Astrocyte of the spinal cord (primary cell): ENCODE results near the gene TSG101.

ENCODE experiments used
- DNase-seq: peaks from one replicate; pipeline ENCODE4 v3.0.0; 2011; ENCODE audit warnings: low read depth, low spot score
- H3K4me3 ChIP-seq: 2 replicates; pipeline ENCODE4 v1.5.1; 2011; ENCODE audit warnings: low read depth, mild to moderate bottlenecking, low read length, moderate library complexity
- in situ Hi-C: cut with HindIII; loops from 2 replicates; pipeline ENCODE4 v1.10.0; 2017; ENCODE audit warnings: low sequenced_read_pairs
- TF ChIP-seq, protein P1 (sequence below): IDR thresholded peaks from 2 replicates; pipeline ENCODE4 v1.5.1; 2012; ENCODE audit warnings: low read depth, mild to moderate bottlenecking, low read length, inconsistent platforms

TSG101 gene, protein sequence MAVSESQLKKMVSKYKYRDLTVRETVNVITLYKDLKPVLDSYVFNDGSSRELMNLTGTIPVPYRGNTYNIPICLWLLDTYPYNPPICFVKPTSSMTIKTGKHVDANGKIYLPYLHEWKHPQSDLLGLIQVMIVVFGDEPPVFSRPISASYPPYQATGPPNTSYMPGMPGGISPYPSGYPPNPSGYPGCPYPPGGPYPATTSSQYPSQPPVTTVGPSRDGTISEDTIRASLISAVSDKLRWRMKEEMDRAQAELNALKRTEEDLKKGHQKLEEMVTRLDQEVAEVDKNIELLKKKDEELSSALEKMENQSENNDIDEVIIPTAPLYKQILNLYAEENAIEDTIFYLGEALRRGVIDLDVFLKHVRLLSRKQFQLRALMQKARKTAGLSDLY

DNA sequence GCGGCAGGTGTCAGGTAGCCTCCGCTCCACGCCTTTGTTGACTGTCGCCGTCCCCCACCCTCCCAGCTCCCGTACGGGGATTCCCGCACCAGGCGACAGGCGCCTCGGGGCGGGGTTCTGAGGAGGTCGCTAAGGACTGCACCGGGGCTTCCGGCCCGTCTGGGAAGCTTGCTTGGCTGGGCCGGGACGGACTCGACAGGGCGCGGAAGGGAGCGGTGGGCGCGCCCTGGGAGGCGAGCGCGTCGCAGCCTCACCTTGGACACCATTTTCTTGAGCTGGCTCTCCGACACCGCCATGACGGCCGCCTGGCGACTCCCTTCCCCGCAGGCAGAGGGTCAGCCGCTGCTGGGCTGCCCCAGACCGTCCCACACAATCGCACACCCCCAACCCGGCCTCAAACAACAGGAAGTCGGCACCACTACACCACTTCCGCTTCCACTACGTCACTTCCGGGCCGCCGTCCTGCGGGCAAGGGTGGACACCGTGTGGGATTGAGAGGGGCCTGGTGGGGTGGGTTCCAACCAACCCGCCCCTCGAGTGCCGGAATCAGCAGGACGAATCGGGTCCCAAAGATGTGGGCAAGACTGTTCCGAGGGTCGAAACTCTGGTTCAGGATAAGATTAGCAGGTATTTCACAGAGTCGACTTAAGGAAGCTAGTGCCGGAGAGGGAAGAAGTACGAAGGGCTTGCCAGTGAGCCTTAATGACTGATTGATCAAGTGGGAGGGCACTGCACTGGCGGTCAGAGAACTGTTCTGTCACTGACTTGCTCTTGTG, at the start of gene TSG101:
TSS of gene TSG101 (minus strand) at position 422 of the 776 bp plus-strand sequence. CDS start at position 296, 126 bp downstream.
- TF ChIP-seq, protein P1, sequence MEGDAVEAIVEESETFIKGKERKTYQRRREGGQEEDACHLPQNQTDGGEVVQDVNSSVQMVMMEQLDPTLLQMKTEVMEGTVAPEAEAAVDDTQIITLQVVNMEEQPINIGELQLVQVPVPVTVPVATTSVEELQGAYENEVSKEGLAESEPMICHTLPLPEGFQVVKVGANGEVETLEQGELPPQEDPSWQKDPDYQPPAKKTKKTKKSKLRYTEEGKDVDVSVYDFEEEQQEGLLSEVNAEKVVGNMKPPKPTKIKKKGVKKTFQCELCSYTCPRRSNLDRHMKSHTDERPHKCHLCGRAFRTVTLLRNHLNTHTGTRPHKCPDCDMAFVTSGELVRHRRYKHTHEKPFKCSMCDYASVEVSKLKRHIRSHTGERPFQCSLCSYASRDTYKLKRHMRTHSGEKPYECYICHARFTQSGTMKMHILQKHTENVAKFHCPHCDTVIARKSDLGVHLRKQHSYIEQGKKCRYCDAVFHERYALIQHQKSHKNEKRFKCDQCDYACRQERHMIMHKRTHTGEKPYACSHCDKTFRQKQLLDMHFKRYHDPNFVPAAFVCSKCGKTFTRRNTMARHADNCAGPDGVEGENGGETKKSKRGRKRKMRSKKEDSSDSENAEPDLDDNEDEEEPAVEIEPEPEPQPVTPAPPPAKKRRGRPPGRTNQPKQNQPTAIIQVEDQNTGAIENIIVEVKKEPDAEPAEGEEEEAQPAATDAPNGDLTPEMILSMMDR, result no peak
- peak within 1 kb of the TSS; percentile 94 for H3K4me3 ChIP-seq
- DNase-seq, result peak; percentile 93
- in situ Hi-C loops, result no loop called here

DNA sequence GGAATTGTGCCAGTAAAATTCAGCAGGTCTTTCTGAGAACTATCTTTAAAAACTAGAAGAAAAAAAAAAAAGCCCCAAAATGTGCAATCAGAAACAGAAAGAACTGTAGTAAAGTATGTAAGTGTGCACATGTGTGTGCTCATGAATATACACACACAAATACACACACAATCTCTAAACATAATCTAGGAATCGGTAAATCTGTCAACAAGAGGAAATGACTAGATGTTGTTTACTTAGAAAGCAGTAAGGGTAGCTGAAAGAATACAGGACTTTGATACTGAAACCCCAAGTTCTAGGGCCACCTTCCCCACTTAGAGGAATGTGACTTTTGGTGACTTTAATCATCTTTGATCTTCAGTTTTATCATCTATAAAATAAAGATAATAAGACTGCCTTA, 48.6 kb upstream of the TSG101 start:
- no peak for DNase-seq
- TF ChIP-seq, protein P1, result no peak
- no peak overlapping the region for H3K4me3 ChIP-seq
- in situ Hi-C loops, result no loop called here

DNA sequence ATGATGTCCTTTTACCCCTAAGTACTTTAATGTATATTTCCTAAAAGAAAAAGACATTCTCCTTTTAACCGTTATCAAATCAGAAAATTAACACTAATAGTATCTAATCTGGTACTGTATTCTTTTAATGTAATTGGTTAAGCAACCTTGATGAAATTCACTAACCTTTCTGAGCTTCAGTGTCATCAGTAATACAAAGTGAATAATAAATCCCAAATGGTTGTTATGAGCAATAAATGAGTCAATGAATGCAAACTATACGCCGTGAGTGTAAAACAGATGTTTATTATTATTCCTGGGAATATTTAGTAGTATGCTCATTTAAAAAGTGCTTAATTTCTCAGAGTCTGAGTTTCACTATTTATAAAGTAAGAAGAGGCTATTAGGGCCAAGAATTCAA, 40.3 kb upstream of the TSG101 start:
- TF ChIP-seq, protein P1, result no peak
- H3K4me3 ChIP-seq, result no peak overlapping the region
- in situ Hi-C loops, result no loop called here
- DNase-seq, result no peak

DNA sequence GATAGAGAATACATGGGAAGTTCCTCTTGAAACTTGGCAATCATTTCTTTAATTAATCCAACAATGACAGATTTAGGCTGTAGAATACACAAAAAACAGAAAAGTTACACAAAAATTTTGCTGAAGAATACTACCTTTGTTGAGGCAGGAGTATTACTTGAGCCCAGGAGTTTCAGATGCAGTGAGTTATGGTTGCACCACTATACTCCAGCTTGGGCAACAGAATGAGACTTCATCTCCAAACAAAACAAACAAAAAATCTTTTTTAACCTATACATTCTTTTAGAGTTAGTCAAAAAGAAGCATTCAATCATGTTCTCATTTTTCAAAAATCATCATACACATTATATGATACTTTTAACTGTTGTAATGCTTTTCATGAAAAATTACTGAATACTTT, 39.7 kb upstream of the TSG101 start:
- in situ Hi-C loops, result no loop called here
- H3K4me3 ChIP-seq, result no peak overlapping the region
- TF ChIP-seq, protein P1, result no peak
- DNase-seq, result no peak

DNA sequence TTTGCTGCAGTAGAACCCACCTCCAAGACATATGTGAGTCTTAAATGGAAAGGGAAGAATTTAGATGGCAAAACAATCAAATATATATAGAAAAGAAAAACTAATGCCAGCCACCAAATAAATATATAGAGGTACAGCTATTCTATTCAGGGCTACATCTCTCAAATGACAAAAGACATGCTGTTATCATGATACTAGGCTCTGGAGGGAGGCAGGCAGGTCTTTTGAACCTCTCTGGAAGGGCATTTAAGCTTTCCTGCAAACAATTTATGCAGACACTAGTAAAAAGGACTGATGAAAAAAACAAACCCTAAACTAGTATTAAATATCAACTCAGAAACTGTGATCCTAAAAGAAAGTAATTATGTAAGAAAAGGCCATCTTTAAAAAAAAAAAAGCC, 37.4 kb upstream of the TSG101 start:
- H3K4me3 ChIP-seq, result no peak overlapping the region
- in situ Hi-C loops, result no loop called here
- no peak for DNase-seq
- TF ChIP-seq, protein P1, result no peak

DNA sequence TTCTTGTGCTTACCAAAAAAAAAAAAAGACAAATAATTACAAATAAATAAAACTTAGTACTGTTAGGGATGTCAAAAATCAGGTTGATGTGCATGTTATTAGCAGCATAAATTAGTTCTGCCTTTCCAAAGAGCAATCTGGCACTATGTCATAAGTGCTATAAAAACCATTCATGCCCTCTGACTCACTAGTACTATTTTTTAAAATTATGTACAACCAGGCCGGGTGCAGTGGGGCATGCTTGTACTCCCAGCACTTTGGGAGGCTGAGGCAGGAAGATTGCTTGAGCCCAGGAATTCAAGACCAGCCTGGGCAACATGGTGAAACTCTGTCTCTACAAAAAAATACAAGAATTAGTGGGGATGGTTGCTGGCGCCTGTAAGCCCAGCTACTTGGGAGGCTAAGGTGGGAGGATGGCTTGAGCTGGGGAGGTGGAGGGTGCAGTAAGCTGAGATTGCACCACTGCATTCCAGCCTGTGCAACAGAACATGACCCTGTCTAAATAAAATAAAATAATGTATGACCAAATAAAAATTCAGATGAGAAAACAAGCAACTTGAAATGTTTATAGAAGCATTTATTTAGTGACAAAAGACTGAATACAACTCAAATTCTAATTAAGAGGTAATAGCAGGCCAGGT, 36.5 kb upstream of the TSG101 start:
- H3K4me3 ChIP-seq, result no peak overlapping the region
- DNase-seq, result no peak
- TF ChIP-seq, protein P1, result no peak
- in situ Hi-C loops, result no loop called here
